ENCODE results near the gene RBM26.
"Not testable (repeated sequence)": the region's sequence is repeated elsewhere in the genome, so short reads cannot be mapped to it uniquely, and the experiment has no call there.

The RBM26 gene

DNA sequence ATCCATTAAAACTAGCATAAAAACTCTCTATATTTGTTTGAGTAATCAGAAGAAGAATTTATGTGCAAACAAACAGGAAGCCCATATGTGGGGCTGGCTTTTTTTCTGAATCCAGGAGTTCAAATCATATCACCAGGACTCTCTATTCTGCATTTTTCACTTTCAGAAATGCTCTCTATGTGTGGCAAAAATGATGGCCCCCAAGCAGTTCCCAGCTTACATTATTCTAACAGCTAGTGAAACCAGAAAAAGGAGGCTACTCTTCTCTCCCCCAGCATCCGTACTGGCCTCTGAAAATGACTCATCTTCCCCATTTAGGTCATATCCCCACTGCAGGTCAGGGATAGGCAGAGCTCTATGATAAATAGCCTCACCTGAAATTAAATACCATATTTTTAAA lies 20.4 kb downstream of the RBM26 start:
- no peak for DNase-seq (ENCODE audit: low read depth, low spot score)

DNA sequence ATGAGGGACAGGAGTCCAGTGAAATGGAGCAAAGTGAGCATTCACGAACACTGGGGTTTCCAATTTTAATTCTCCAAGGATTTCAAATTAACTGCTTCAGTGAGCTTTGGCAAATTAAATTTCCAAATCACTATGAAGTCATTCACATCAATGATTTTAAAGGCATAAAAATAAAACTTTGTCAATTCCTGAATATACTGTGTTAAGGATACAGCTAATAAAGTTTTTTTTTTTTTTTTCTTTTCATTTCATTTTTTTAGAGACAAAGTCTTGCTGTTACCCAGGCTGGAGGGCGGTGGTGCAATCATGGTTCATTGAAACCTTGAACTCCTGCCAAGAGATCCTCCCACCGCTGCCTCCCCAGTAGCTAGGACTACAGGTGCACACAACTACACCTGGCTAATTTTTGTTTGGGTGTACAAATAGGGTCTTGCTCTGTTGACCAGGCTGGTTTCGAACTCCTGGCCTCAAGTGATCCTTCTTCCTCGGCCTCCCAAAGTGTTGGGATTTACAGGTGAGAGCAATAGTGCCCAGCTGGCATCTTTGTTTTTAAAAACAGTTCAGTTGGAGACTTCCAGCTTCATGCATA lies 21.9 kb downstream of the RBM26 start:
- no peak for DNase-seq (ENCODE audit: low read depth, low spot score)

DNA sequence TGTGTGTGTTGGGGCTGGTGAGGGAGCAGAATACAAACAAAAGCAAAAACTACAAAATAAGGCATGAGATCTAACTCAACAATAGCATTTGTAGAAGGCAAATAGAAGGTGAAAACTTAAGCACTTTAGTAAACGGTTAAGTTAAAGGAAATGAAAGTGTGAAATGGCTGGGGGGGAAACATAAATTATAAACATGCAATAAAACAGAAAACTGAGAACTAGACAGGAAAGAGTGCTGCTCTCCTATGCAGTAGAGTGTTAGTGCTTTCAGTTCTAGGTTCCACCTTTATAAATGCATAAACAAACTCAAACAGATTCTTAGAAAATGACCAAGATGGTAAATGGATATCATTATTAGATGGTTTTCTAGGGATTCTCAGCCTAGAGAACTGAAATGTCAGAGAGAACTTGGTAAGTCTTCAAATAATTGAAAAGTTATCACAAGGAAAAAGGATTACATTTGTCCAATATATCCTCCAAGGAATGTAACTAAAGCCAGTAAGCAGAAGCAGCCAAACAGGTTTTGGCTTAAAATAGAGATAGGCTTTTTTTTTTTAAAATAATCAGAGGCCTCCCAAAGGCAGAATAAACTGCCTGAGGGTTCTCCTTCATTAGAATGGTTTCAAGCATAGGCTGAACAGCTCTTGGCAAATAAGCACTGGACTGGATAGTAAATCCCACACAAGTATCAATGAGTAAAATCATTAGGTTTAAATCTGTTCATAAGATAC lies 23.3 kb downstream of the RBM26 start:
- peak; percentile 18 for DNase-seq (ENCODE audit: low read depth, low spot score)

DNA sequence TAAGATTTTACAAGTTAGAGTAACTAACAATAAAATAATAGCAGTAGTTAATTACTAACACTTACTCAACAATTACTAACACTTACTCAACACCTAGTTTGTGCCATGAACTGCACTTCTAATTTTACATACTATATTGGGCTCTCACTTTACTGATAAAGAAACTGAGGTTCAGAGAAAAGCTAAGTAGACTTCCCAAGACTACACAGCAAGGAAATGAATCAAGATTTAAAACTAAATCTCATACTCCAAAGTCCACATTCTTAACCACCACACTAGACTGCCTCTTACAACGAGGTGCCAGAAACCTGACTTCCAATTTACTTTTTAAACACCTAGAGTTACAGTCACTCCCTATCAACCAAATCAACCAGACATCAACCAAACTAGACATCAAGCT lies 25.1 kb downstream of the RBM26 start:
- no peak for DNase-seq (ENCODE audit: low read depth, low spot score)

DNA sequence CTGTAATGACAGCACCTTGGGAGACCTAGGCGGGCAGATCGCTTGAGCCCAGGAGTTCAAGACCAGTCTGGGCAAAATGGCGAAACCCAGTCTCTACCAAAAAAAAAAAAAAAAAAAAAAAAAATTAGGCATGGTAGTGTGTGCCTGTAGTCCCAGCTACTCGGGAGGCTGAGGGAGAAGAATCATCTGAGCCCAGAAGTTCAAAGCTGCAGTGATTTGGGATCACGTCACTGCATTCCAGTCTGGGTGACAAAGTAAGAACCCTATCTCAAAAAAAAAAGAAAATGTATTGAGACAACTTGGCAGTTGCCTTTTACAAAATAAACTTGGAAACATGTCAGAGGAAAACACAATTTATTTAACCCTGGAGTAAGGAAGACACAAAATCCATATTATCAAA lies 26.8 kb downstream of the RBM26 start:
- DNase-seq (ENCODE audit: low read depth, low spot score): no peak

DNA sequence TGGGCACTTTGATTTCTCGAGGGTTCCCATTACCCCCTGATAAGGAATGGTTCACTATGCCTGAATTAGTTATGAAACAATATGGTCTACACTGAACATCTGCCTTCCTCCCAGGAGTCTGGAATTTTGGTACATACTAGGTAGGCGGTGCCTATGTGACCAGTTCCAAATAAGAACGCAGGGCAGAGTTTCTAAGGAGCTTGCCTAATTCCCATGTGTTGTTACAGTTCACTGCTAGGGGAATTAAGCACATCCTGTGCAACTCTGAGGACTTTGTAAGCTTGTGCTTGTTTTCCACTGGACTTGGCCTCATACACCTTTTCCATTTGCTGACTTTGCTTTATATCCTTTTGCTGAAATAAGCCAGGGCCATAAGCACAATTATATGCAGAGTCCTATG lies 29.2 kb downstream of the RBM26 start:
- DNase-seq (ENCODE audit: low read depth, low spot score): no peak

DNA sequence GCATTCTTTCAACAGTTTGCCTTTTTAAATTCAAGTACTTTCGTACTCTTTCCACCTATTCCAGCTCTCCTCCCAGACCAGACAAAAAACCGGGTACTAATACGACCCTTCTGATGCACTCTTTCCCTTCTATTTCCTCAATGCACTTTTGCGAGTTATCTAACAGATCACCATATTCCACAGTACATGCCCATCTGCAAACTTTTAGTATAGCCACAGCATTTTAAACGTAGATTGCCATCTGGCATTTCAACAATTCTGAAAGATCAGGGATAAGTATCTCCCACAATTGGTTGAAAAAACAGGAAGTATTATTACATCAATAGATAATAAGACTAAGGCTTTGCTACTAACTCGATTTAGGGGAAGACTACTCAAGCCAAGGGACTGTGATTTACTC lies 31.5 kb downstream of the RBM26 start:
- no peak for DNase-seq (ENCODE audit: low read depth, low spot score)

DNA sequence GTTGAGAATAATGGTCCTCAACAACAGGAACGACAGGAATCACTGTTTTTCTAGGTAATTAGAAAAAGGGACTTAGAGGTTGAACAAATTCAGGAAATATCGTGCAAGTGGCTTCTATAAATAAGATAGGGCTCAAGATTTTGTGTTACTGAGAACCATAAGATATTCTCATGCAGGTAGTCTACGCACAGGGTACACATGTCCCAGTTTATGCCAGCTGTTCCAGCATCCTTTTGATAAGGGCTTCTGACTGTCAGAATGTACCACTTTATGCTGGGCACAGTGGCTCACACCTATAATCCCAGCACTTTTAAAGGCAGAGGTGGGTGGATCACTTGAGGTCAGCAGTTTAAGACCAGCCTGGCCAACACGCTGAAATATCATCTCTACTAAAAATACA lies 32.1 kb downstream of the RBM26 start:
- DNase-seq (ENCODE audit: low read depth, low spot score): no peak

DNA sequence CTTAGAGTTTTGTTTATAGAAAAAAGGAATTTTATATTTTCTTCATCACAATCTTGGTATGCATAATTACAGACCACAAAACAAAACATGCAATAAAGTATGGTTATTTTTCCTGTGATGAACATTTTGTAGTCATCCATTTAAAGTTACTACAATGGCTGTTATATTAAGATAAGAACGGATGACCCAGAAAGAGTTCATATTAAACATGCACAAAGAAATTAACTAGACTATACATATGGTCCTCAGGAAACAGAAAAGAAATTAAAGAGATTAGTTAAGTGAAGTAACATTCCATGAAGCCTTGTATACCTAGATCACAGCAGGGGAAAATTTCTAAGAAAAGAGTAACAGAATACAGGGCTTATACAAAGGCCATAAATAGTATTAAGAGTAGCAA lies 36.8 kb downstream of the RBM26 start:
- DNase-seq (ENCODE audit: low read depth, low spot score): no peak

DNA sequence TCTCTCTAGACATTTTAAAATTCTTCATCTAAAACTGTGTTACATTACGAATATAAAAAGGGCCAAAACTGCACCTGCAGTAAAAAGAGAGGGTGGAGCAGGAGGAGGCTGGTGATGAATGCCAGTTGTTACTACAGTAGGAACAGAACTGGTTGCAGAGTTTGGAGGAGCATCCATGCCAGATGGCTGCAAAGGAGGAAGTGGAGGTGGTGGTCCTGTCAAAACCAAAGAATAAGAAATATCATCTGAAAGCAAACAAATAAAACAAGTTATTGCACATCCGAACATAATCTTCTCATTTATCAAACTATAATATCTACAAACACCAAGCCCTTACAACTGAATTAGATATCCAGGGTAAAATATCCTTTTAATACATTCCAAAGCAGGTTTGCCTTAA lies 40.1 kb downstream of the RBM26 start:
- no peak for DNase-seq (ENCODE audit: low read depth, low spot score)

DNA sequence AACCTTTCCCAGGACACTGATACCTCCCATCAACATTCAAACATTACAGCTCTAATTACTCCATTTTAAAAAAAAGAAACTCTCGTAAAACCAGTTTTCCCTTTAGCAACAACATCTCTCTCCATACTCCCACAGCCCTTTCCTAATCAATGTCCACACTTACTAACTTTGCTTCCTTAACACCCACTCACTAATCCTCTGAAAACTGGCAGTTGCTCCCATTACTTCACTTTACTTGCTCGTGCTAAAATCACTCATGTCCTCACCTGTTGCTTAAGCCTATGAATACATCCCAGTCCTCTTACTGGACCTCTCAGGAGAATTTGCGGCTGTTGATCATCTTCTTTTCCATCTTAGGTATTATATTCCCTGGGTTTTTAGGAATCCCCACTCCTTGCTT lies 44.8 kb downstream of the RBM26 start:
- no peak for DNase-seq (ENCODE audit: low read depth, low spot score)

DNA sequence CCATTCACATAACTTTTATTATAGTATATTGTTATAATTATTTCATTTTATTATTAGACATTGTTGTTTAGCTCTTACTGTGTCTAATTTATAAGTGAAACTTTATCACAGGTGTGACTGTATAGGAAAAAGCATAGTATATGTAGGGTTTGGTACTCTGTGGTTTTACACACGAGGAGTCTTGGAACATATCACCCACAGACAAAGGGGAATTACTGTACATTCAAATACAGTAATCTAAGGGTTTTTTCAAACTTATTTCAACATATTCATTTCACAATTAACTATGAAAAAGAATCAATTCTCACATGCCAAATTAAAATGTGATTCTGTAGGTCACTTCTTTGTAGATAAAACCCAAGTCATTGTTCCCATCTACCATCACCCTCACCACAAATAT lies 46.0 kb downstream of the RBM26 start:
- no peak for DNase-seq (ENCODE audit: low read depth, low spot score)

DNA sequence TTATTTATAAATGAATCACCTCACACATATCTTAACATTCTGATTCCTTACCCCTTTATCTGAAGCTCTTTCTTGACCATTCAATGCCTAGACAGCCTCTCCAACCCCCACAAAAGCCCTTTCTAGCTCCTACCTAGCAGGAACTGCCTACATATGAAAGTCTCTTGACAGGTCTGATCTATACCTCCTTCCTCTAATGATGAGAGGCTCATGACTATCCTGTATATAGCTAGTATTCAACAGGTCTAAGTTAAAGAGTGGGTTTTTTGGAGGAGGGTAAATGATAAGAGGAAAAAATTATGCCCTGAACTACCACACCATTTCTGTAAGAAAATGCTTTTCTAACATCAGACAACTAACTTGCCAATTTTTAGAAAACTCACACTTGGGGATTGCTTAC lies 47.0 kb downstream of the RBM26 start:
- DNase-seq (ENCODE audit: low read depth, low spot score): no peak

DNA sequence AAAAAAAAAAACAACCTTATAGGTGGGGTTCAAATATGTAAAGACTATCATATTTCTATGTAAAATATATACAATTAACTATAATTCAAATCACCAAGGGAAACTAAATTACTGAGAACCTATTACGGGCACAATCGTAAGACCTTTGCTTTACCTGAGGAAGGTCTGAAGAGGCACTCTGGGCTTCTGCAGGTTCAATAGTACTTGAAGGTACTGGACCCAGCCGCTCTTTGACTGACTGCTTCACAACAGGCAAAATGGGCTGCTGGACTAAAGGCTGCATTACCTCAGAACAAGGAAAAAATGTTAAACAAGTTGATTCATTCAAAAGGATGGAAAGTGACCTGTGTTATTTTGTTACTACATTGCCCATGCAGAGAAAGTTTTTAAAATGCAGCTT lies 51.8 kb downstream of the RBM26 start:
- no peak for DNase-seq (ENCODE audit: low read depth, low spot score)

DNA sequence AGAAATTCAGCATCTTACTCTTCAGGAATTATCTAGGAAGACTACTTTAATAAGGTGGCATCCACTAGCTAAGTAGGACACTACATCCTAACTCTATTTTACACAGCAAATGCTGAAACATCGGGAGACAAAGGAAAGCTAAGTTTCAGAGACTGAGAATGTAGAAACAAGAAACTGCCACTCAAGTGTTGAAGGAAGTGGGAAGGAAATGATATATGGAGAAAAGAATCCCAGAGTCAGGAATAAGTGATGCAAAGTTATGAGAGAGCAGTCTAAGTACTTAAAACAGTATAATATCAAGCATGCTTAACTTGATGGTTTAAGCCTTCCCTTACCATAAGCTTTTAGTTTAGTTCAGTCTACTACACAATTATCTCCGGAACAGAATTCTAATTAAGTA lies 52.4 kb downstream of the RBM26 start:
- DNase-seq (ENCODE audit: low read depth, low spot score): no peak

DNA sequence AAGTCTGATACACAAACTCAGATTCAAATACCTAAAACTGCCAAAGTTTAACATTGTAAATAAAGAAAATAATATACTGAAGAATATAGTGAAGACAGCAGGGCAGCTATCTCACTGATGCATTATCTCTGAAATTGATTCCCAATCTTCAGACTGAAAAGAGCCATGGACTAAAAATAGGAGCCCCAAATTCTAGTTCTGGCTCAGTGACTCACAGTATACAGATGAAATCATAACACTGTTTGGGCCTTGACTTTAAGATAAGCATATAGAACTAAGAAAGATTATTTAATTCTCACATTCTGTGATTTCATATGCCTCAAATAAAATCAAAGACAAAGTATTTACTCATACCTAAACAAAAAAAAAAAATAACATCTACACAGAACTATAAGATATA lies 53.9 kb downstream of the RBM26 start:
- DNase-seq (ENCODE audit: low read depth, low spot score): no peak

DNA sequence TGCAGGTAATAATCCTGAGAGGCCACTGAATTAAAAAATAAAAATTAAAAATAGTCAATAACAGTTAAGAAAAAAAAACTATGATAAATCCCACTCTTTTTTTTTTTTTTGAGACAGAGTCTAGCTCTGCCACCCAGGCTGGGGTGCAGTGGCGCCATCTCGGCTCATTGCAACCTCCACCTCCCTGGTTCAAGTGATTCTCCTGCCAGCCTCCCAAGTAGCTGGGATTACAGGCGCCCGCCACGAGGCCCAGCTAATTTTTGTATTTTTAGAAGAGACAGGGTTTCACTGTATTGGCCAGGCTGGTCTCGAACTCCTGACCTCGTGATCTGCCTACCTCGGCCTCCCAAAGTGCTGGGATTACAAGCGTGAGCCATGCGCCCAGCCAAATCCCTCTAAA lies 56.4 kb downstream of the RBM26 start:
- DNase-seq (ENCODE audit: low read depth, low spot score): not testable (repeated sequence)

DNA sequence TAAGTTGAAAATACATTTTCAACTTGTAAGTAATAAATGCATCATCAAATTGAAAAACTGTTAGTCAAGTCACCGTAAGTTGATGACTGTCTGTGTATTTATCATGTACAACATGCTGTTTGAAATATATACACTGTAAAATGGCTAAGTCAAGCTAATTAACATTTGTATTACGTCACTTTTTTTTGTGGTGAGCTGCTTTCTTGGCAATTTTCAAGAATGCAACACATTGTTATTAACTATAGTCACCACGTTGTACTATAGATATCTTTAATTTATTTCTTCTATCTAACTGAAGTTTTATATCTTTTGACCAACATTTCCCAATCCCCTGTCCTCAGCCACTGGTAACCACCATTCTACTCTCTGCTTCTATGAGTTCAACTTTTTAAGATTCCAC lies 57.0 kb downstream of the RBM26 start:
- no peak for DNase-seq (ENCODE audit: low read depth, low spot score)

DNA sequence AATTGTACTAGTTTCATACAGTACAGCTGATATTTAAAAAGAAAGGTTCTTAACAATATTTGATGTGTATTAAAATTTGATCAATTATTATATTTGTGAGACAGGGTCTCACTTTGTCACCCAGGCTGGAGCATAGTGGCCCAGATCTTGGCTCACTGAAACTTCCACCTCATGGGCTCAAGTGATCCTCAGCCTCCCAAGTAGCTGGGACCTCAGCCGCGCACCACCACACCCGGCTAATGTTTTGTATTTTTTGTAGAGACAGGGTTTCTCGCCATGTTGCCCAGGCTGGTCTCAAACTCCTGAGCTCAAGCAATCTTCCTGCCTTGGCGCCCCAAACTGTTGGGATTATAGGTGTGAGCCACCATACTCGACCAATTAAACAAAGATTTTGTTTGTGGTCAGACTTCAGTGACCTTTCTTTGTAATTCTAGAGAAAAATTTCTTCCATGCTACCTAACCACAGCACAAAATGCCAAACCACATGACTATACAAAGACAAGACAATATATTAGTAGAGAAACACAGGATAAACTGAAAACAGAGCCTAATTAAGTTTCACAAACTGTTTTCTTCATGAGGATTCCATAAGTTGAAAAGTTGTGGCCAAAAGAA lies 59.6 kb downstream of the RBM26 start:
- no peak for DNase-seq (ENCODE audit: low read depth, low spot score)

DNA sequence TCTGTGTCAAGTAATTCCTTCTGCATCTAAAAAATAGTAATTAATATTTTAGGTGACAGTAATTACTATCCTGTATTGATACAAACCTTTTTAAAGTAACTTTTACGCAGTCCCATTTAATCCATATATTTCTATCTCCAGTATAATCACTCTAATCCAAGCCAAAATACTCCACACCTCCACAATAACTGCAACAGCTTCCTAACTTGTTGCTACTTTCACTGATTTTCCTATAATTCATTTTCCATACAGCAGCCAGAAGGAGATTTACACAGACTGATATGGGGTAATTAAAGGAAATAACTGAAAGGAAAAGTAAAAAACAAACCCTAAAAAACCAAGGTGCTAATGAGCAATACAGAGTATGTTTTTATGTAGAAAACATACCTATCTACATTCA lies 64.9 kb downstream of the RBM26 start:
- DNase-seq (ENCODE audit: low read depth, low spot score): no peak

DNA sequence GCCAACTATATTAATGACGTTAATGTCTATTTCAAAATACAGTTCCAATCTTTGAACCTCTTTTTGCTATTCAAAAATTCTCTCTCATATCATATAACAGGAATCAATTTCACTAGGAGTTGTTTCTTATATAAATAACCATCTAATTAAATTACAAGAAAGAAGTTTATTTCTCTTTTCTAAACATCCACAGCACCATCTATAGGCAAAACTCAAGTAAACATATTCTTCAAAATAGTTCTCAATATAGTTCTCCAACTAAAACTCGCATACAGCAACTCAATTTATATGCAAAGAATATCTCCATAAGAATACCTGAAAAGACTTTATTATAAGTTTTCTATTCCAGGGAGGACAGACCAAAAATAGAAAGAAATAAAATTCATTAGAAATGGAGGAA lies 65.6 kb downstream of the RBM26 start:
- no peak for DNase-seq (ENCODE audit: low read depth, low spot score)

DNA sequence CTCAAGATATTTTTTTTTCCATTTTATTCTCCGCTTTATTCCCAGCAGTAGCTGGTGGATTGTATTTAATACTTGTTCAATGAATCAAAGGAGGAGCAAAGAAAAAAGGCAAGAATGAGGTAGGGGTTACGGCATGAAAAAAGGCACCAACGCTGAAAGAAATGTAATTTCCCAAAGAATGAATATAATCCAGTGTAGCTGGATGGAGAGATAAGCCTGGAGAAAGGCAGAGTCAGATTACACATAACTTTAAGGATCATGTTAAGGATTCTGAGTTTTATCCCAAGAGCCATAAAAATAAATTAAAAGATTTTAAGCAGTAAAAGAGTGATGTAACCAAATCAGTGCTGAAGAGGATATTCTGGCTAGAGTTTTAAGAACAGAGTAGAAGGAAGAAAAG lies 67.7 kb downstream of the RBM26 start:
- no peak for DNase-seq (ENCODE audit: low read depth, low spot score)

DNA sequence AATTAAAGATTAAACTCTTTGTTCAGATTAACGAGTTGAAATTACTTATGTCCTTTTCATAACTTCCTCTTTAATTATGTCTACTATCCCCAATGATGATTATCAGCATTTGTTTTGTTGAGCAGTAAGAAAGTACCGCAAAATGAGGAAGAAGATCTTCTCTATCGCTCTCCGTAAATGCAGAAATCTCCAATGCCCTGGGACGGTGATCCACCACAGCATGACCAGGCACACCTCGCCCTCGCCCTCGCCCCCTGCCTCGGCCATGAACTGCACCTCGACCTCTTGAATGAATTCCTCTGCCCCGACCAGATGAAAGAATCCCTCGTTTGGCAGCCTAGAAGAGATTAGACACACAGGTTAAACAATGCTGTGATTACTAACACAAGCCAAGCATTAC lies 69.1 kb downstream of the RBM26 start:
- DNase-seq (ENCODE audit: low read depth, low spot score): no peak

Data from ELF-1 (cell line).